SU-DHL-6 (cell line): Measurements from ENCODE around the gene DCT.

ENCODE experiments used
- H2AFZ ChIP-seq: fragments of 200-600 bp; sonication (generic); 2 replicates; pipeline ENCODE4 v1.6.1; 2014; ENCODE audit warnings: low read depth, mild to moderate bottlenecking, moderate library complexity, mixed read lengths, antibody characterized with exemption, low read length; ENCODE audit not compliant: severe bottlenecking
- H3F3A ChIP-seq: fragments of 200-600 bp; shearing (Covaris generic); 2 replicates; pipeline ENCODE4 v1.6.0; 2016; ENCODE audit warnings: antibody characterized with exemption, mild to moderate bottlenecking; ENCODE audit not compliant: insufficient read depth
- H3K27ac ChIP-seq: fragments of 200-600 bp; sonication (generic); 2 replicates; pipeline ENCODE4 v1.5.1; 2016; ENCODE audit warnings: low read depth, mild to moderate bottlenecking, low read length, moderate library complexity, mixed read lengths
- H3K27me3 ChIP-seq: fragments of 200-600 bp; sonication (generic), shearing (Covaris generic); 2 replicates; pipeline ENCODE4 v1.6.0; 2014; ENCODE audit warnings: mild to moderate bottlenecking, low read length
- H3K36me3 ChIP-seq: fragments of 200-600 bp; sonication (generic); 2 replicates; pipeline ENCODE4 v1.6.1; 2014; ENCODE audit warnings: mild to moderate bottlenecking, low read length, mixed read lengths
- H3K4me2 ChIP-seq: fragments of 300-600, 200-600 bp; shearing (Covaris generic), sonication (generic); 2 replicates; pipeline ENCODE4 v1.6.0; 2014; ENCODE audit warnings: low read length, low read depth, mild to moderate bottlenecking; ENCODE audit not compliant: poor library complexity, severe bottlenecking
- H3K4me3 ChIP-seq: fragments of 200-600 bp; sonication (generic); 2 replicates; pipeline ENCODE4 v1.5.1; 2014; ENCODE audit warnings: antibody characterized with exemption, low read length, mild to moderate bottlenecking, mixed read lengths; ENCODE audit not compliant: insufficient read depth, poor library complexity, severe bottlenecking
- H3K79me2 ChIP-seq: fragments of 200-600 bp; sonication (generic); 2 replicates; pipeline ENCODE4 v1.6.1; 2014; ENCODE audit warnings: mild to moderate bottlenecking, low read length, moderate library complexity; ENCODE audit not compliant: insufficient read depth
- H3K9ac ChIP-seq: fragments of 200-600 bp; sonication (generic); 2 replicates; pipeline ENCODE4 v1.7.0; 2014; ENCODE audit warnings: mild to moderate bottlenecking, low read length
- H3K9me2 ChIP-seq: fragments of 200-600 bp; sonication (generic); replicated peaks from 2 replicates; pipeline ENCODE4 v1.6.1; 2014; ENCODE audit warnings: low read length; ENCODE audit not compliant: insufficient read depth
- H3K9me3 ChIP-seq: fragments of 200-600 bp; sonication (generic); 2 replicates; pipeline ENCODE4 v1.6.1; 2014; ENCODE audit warnings: low read length, mixed read lengths; ENCODE audit not compliant: insufficient read depth
- H4K20me1 ChIP-seq: fragments of 200-600 bp; sonication (generic); 2 replicates; pipeline ENCODE4 v1.6.1; 2014; ENCODE audit warnings: low read depth, mild to moderate bottlenecking, antibody characterized with exemption, low read length, moderate library complexity, mixed read lengths
- CTCF ChIP-seq: fragments of 200-600 bp; sonication (generic); IDR thresholded peaks from one replicate; pipeline ENCODE4 v1.5.1; 2017; ENCODE audit warnings: antibody characterized with exemption, mild to moderate bottlenecking, low read length, moderate library complexity; ENCODE audit not compliant: insufficient read depth, poor library complexity, severe bottlenecking
- EZH2phosphoT487 ChIP-seq: fragments of 200-600 bp; sonication (generic), shearing (Covaris generic); conservative IDR thresholded peaks from 2 replicates; pipeline ENCODE4 v1.6.1; 2018; ENCODE audit warnings: mild to moderate bottlenecking, antibody characterized with exemption, low read length, moderate library complexity, mixed read lengths

The DCT gene

GRCh38 chr13:94495806-94496205 is 16.3 kb upstream of the DCT start:
- TF ChIP-seq CTCF (no peak), EZH2phosphoT487 (no peak)
- Histone ChIP-seq H2AFZ (no peak overlapping the region), H3K36me3 (no peaks in the 10 kb centered on the region), H3K27ac (no peak overlapping the region), H3K27me3 (no peaks in the 10 kb centered on the region), H3F3A (no peaks in the 10 kb centered on the region), H3K4me2 (no peak overlapping the region), H3K4me3 (no peak overlapping the region), H3K9me3 (no peaks in the 10 kb centered on the region), H4K20me1 (no peaks in the 10 kb centered on the region), H3K9ac (no peak overlapping the region), H3K9me2 (no peaks in the 10 kb centered on the region), H3K79me2 (no peaks in the 10 kb centered on the region)

DNA sequence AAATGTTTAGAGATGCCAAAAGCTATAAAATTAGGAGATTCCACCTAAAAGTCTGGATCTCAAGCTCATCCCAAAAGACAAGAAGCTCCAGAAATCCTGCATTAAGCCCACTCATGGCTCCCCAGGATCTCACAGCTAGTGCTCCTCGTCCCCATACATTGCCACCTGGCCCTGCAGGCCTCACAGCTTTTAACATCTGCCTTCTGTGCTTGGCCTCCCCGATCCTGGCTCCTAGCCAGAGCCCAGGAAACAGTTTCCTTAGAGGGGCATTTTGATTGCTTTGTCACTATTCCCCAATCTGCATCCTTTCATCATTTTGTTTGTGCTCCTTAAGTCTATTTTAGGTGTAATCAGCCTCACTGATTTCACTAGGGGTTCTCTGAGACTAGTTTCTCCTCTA is 14.5 kb upstream of the DCT start:
- Histone ChIP-seq H3K9ac (no peak overlapping the region), H3K4me2 (no peak overlapping the region), H4K20me1 (no peaks in the 10 kb centered on the region), H3K79me2 (no peaks in the 10 kb centered on the region), H3K9me2 (no peaks in the 10 kb centered on the region), H3F3A (no peaks in the 10 kb centered on the region), H3K27ac (no peak overlapping the region), H3K9me3 (no peaks in the 10 kb centered on the region), H3K4me3 (no peak overlapping the region), H3K36me3 (no peaks in the 10 kb centered on the region), H3K27me3 (no peaks in the 10 kb centered on the region), H2AFZ (no peak overlapping the region)
- TF ChIP-seq CTCF (no peak), EZH2phosphoT487 (no peak)

DNA sequence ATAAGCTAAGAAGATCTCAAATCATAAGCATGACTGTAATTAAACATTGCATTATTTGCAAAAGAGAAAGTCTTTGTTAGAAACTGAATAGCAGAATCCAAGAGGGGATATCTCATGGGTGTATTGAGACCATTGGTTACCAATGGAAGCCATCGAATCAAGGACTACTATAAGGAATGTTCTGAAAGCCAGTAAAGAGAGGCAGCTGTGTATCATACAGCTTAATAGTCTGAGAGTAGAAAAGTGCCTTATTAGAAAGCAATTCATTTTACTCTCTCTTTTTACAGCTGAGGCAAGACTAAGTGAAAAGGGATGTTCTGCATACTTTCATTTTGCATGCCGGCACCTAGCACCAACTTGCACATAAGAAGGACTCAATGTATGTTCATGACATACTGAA is 7.6 kb upstream of the DCT start:
- Histone ChIP-seq H3K79me2 (no peaks in the 10 kb centered on the region), H3K4me2 (no peak overlapping the region), H3F3A (no peaks in the 10 kb centered on the region), H2AFZ (no peak overlapping the region), H3K36me3 (no peaks in the 10 kb centered on the region), H3K4me3 (no peak overlapping the region), H4K20me1 (no peaks in the 10 kb centered on the region), H3K9me2 (no peaks in the 10 kb centered on the region), H3K9ac (no peak overlapping the region), H3K27me3 (no peaks in the 10 kb centered on the region), H3K9me3 (no peaks in the 10 kb centered on the region), H3K27ac (no peak overlapping the region)
- TF ChIP-seq EZH2phosphoT487 (no peak), CTCF (no peak)

GRCh38 chr13:94483970-94484369 is 4.5 kb upstream of the DCT start:
- H3K9ac ChIP-seq: no peak overlapping the region
- no peaks in the 10 kb centered on the region for H3K79me2 ChIP-seq
- no peak overlapping the region for H3K4me3 ChIP-seq
- no peaks in the 10 kb centered on the region for H3F3A ChIP-seq
- no peaks in the 10 kb centered on the region for H4K20me1 ChIP-seq
- H3K27me3 ChIP-seq: no peaks in the 10 kb centered on the region
- TF ChIP-seq CTCF (no peak), EZH2phosphoT487 (no peak)
- H3K27ac ChIP-seq: no peak overlapping the region
- no peaks in the 10 kb centered on the region for H3K36me3 ChIP-seq
- no peak overlapping the region for H2AFZ ChIP-seq
- H3K9me2 ChIP-seq: no peaks in the 10 kb centered on the region
- H3K9me3 ChIP-seq: no peaks in the 10 kb centered on the region
- no peak overlapping the region for H3K4me2 ChIP-seq
